HG02870 (cell line): ENCODE data around the gene VIM.
A peak's percentile ranks its signal among the peaks of the same experiment; 100 is the strongest.
"Not testable (repeated sequence)": the region's sequence is repeated elsewhere in the genome, so short reads cannot be mapped to it uniquely, and the experiment has no call there.

Experiments used
- ATAC-seq: cut with Tn5 transposase; IDR thresholded peaks from one replicate; pipeline ENCODE4 v1.9.1; 2021; ENCODE audit warnings: mild to moderate bottlenecking, moderate library complexity; ENCODE audit not compliant: unreplicated experiment

VIM gene

GRCh38 chr10:17231788-17232187, 3.7 kb downstream of the VIM start:
- ATAC-seq, result no peak

- ATAC-seq, result peak; percentile 23
These were observed 4.4 kb downstream of the VIM start for GRCh38 chr10:17232276-17232960.

GRCh38 chr10:17233286-17233991, 5.4 kb downstream of the VIM start:
- ATAC-seq, result no peak

GRCh38 chr10:17234431-17234945, 6.4 kb downstream of the VIM start:
- no peak for ATAC-seq

GRCh38 chr10:17235136-17235535, 7.1 kb downstream of the VIM start:
- ATAC-seq, result no peak

GRCh38 chr10:17236468-17237148, 8.6 kb downstream of the VIM start:
- ATAC-seq, result no peak

GRCh38 chr10:17237149-17237527, 9.1 kb downstream of the VIM start:
- no peak for ATAC-seq

GRCh38 chr10:17237915-17238444, 9.9 kb downstream of the VIM start:
- no peak for ATAC-seq

- no peak for ATAC-seq
These were observed 10.6 kb downstream of the VIM start for GRCh38 chr10:17238445-17239291.

GRCh38 chr10:17239345-17240085, 11.5 kb downstream of the VIM start:
- ATAC-seq, result no peak

GRCh38 chr10:17240096-17240495, 12.1 kb downstream of the VIM start:
- no peak for ATAC-seq

GRCh38 chr10:17240616-17241015, 12.6 kb downstream of the VIM start:
- no peak for ATAC-seq

- no peak for ATAC-seq
These were observed 13.7 kb downstream of the VIM start for GRCh38 chr10:17241611-17242333.

GRCh38 chr10:17244700-17245365, 16.8 kb downstream of the VIM start:
- no peak for ATAC-seq

- no peak for ATAC-seq
These were observed 19.2 kb downstream of the VIM start for GRCh38 chr10:17247210-17247609.

GRCh38 chr10:17248964-17249363, 20.9 kb downstream of the VIM start:
- ATAC-seq, result no peak

GRCh38 chr10:17249820-17250219, 21.8 kb downstream of the VIM start:
- no peak for ATAC-seq

GRCh38 chr10:17250736-17251135, 22.7 kb downstream of the VIM start:
- ATAC-seq, result no peak

GRCh38 chr10:17254543-17255050, 26.6 kb downstream of the VIM start:
- ATAC-seq, result not testable (repeated sequence)
